IPS-15b (cell line): ENCODE data around the gene CST4.
"Not testable (repeated sequence)": the region's sequence is repeated elsewhere in the genome, so short reads cannot be mapped to it uniquely, and the experiment has no call there.

Experiments used
- H3K27me3 ChIP-seq: one replicate; pipeline ENCODE4 v1.6.1; 2013; ENCODE audit warnings: low read length; ENCODE audit not compliant: control insufficient read depth, insufficient read depth
- H3K36me3 ChIP-seq: one replicate; pipeline ENCODE4 v1.6.1; 2013; ENCODE audit warnings: low read length; ENCODE audit not compliant: control insufficient read depth, insufficient read depth
- H3K4me1 ChIP-seq: one replicate; pipeline ENCODE4 v1.6.1; 2013; ENCODE audit warnings: mild to moderate bottlenecking, low read length; ENCODE audit not compliant: control insufficient read depth, insufficient read depth
- H3K4me3 ChIP-seq: one replicate; pipeline ENCODE4 v1.5.1; 2013; ENCODE audit warnings: low read depth, low read length
- H3K9ac ChIP-seq: one replicate; pipeline ENCODE4 v1.6.1; 2013; ENCODE audit warnings: low read depth, mild to moderate bottlenecking, low read length
- H3K9me3 ChIP-seq: one replicate; pipeline ENCODE4 v1.6.1; 2013; ENCODE audit warnings: mild to moderate bottlenecking, low read length; ENCODE audit not compliant: control insufficient read depth, insufficient read depth

Gene CST4

GRCh38 chr20:23669327-23669726 lies 19.5 kb downstream of the CST4 start:
- Histone ChIP-seq H3K4me3 (no peak overlapping the region), H3K27me3 (no peaks in the 10 kb centered on the region), H3K36me3 (no peaks in the 10 kb centered on the region), H3K4me1 (no peaks in the 10 kb centered on the region), H3K9me3 (no peaks in the 10 kb centered on the region), H3K9ac (no peak overlapping the region)

DNA sequence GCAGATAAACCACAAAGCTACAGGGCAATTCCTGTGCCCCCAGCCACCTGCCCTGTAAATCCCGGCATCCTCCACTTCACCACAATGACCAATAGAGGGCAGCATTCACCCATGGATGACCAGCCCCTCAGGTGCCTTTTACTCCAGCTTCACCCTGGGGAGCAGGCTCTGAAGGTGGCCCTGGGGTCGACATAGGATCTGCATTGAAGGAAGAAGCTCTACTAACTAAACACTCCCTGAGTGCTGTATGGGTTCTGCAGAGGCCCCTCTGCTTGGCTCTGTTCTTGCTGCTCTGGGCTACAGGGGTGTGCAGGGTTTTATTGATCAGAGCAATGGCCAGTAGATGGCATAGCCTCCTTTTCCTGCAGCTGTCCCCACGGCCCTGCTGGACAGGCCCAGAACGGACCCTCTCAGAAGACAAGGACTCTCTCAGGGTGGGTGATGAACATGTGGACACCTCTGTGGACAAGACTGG lies 20.3 kb downstream of the CST4 start:
- H3K9me3 ChIP-seq, result no peaks in the 10 kb centered on the region
- no peaks in the 10 kb centered on the region for H3K4me1 ChIP-seq

DNA sequence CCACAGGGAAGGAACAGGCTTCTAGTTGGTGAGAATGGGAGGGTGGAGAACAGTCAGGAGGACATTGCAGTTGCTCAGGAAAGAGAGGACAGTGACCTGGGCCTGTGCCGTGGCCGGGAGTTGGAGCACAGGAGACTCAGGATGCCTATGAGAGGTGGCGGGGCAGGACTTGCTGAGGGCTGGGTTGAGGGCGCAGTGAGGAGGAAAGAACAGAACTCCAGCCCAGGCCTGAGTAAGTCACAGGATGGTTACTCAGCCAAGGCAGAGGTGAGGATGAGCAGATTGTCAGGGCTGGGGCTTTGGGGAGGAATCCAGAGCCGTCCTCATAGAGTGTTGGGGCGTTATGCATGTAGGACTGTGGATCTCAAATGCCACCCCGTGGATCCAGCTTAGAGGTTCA lies 21.2 kb downstream of the CST4 start:
- no peak overlapping the region for H3K4me3 ChIP-seq
- no peaks in the 10 kb centered on the region for H3K36me3 ChIP-seq
- H3K27me3 ChIP-seq, result no peaks in the 10 kb centered on the region
- no peaks in the 10 kb centered on the region for H3K4me1 ChIP-seq
- H3K9me3 ChIP-seq, result no peaks in the 10 kb centered on the region
- H3K9ac ChIP-seq, result no peak overlapping the region

More for the DNA sequence above, 20.3 kb downstream of the CST4 start:
- Histone ChIP-seq H3K4me3 (no peak overlapping the region), H3K9ac (no peak overlapping the region), H3K27me3 (no peaks in the 10 kb centered on the region), H3K36me3 (no peaks in the 10 kb centered on the region)

DNA sequence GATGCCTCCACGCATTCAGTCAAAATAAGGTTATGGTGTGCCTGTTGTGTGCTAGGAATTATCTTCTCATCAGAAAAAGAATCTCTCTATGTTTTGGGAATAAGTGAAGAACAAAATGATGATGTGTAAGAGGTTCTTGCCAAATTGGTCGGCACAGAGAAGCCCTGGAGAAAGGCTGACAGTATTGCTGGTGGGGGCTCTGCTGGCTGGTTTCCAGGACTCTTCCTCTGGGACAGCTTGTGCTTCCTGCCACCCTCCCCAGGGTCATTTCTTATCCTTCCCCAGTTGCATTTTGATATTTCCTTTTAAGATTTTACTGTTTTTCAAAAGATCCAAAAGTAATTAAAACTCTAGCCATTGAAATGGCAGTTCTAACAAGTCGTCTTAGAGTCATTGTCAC lies 22.1 kb downstream of the CST4 start:
- no peaks in the 10 kb centered on the region for H3K27me3 ChIP-seq
- no peak overlapping the region for H3K4me3 ChIP-seq
- H3K36me3 ChIP-seq, result no peaks in the 10 kb centered on the region
- no peak overlapping the region for H3K9ac ChIP-seq
- no peaks in the 10 kb centered on the region for H3K9me3 ChIP-seq
- H3K4me1 ChIP-seq, result no peaks in the 10 kb centered on the region

- Histone ChIP-seq H3K9ac (no peak overlapping the region), H3K36me3 (no peaks in the 10 kb centered on the region), H3K4me1 (no peaks in the 10 kb centered on the region), H3K27me3 (no peaks in the 10 kb centered on the region), H3K9me3 (no peaks in the 10 kb centered on the region), H3K4me3 (no peak overlapping the region)
Measured at GRCh38 chr20:23666189-23666588, 22.6 kb downstream of the CST4 start.

DNA sequence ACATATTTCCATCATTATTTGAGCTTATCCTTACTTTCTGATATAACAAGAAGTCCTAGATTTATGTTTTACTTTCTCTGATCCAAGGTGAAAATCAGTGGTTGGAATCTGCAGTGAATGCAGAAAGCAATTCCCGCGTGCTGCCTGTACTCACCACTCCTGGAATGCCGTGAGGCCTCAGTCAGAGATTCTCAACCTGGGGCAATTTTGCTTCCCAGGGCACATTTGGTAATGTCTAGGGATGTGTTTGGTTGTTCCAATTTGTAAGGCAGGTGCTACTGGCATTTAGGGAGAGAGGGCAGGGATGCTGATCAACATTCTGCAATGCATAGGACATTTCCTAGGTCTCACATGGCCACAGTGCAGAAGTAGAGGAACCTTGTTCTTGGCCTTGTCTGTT lies 23.9 kb downstream of the CST4 start:
- H3K4me3 ChIP-seq, result no peak overlapping the region
- H3K9me3 ChIP-seq, result no peaks in the 10 kb centered on the region
- H3K27me3 ChIP-seq, result no peaks in the 10 kb centered on the region
- no peaks in the 10 kb centered on the region for H3K36me3 ChIP-seq
- H3K4me1 ChIP-seq, result no peaks in the 10 kb centered on the region
- H3K9ac ChIP-seq, result no peak overlapping the region

DNA sequence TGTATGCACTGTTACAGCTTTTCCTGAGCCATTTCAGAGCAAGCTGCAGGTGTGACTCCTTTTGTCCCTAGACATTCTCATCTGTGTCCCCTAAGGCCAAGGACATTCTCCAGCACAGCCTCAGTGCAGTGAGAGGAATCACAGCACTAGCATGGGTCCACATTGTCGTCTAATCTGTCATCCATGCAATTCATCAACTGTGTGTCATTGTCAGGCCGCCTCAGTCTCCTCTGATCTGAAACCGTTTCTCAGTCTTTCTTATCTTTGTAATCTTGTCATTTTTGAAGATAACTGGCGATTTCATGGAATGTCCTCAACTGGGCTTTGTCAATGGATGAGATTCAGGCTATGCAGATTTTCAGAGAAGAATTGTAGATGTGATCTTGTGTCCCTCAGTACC lies 24.8 kb downstream of the CST4 start:
- not testable (repeated sequence) for H3K36me3 ChIP-seq, H3K9me3 ChIP-seq, H3K4me1 ChIP-seq, H3K27me3 ChIP-seq, H3K9ac ChIP-seq, H3K4me3 ChIP-seq

DNA sequence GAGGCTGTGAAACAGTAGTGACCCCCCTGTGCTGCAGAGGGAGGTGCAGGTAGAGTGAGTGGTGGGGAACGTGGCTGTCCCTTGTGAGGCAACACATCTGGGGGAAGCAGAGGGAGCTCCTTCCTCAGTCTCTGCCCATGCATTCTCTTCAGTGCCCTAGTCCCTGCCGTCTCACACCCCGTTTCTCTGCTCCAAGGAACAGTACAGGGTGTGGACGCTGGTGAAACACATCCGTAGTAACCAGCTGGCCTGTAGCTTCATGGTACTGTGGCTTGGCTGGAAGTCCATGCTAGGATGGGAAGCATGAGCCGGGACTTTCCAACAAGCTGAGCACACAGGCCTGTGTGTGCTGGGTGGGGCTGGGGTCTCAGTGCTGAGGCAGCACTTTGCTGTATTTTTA lies 25.7 kb downstream of the CST4 start:
- Histone ChIP-seq H3K9ac (no peak overlapping the region), H3K4me3 (no peak overlapping the region), H3K36me3 (no peaks in the 10 kb centered on the region), H3K27me3 (no peaks in the 10 kb centered on the region), H3K4me1 (no peaks in the 10 kb centered on the region), H3K9me3 (no peaks in the 10 kb centered on the region)

DNA sequence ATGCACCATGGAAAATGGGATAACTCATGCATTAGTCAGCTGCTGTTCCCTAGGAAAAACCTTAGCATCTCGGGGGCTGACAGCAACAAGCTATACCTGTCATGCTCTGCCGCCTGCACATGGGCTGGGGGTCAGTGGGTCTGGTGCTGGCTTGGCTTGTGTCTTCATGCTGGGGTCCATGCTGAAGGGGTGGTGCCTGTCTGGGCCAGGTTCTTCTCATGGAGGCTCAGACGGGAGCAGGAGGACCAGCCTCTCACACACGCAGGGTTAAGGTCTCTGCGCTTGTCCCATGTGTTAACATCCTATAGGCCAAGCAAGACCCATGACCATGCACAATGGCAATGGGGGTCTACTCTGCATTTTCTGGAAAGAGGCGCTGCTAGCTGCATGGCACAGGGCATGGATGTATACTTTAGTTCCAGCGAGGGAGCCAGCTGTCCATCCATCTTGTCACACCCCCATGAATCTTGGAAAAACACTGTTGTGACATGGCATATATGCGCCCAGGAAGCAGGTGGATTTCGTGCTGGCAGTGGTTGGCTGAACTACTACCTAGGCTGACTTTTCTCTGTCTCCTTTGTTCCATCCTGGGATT lies 26.5 kb downstream of the CST4 start:
- Histone ChIP-seq H3K9ac (no peak overlapping the region), H3K4me1 (no peaks in the 10 kb centered on the region), H3K27me3 (no peaks in the 10 kb centered on the region), H3K36me3 (no peaks in the 10 kb centered on the region), H3K9me3 (no peaks in the 10 kb centered on the region), H3K4me3 (no peak overlapping the region)

GRCh38 chr20:23661002-23661429 lies 27.8 kb downstream of the CST4 start:
- H3K9ac ChIP-seq, result no peak overlapping the region
- no peak overlapping the region for H3K4me3 ChIP-seq
- no peaks in the 10 kb centered on the region for H3K27me3 ChIP-seq
- H3K4me1 ChIP-seq, result no peaks in the 10 kb centered on the region
- no peaks in the 10 kb centered on the region for H3K36me3 ChIP-seq
- H3K9me3 ChIP-seq, result no peaks in the 10 kb centered on the region

DNA sequence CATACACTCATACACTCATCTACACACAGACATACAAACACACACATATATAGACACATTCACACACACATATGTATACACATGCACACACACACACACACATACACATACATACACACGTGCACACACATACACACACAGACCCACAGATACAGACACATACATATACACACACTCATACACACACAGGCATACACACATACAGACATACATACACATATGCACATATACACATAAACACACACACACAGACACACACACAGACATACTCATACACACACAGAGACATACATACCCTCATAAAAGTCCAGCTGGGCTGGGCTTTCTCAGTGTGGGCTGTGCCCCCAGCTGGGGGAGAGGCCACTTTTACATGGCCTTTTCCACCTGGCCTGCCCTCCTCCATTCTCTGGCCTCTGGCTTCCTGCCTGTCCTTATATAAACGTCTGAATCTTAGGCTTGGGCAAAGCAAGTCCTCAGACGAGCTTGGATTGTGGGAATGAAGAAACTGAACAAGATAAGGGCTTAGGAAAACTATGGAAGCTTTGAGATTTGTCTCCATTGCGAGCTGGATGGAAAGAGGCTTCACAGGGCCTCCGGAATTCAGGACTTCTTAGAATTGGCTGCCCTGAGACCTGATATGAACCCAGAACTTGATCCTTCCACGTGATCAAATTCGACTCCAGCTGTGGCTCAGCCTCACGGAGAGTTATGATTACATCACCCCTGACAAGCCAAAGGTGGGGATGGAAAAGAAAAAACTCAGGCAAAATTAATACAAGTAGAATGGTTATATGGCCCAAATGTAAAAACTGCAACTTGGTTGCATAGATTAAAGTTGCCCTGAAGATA lies 28.6 kb downstream of the CST4 start:
- Histone ChIP-seq H3K36me3 (no peaks in the 10 kb centered on the region), H3K27me3 (no peaks in the 10 kb centered on the region), H3K4me1 (no peaks in the 10 kb centered on the region), H3K9ac (no peak overlapping the region), H3K4me3 (no peak overlapping the region), H3K9me3 (no peaks in the 10 kb centered on the region)

- H3K4me1 ChIP-seq, H3K9ac ChIP-seq, H3K9me3 ChIP-seq, H3K4me3 ChIP-seq, H3K27me3 ChIP-seq, H3K36me3 ChIP-seq: not testable (repeated sequence)
Measured at GRCh38 chr20:23659610-23659988, 29.2 kb downstream of the CST4 start.
